G401.6 (cell line): ENCODE measurements around the gene RIMS1.
A peak's percentile ranks its signal among the peaks of the same experiment; 100 is the strongest.
"Not testable (repeated sequence)": the region's sequence is repeated elsewhere in the genome, so short reads cannot be mapped to it uniquely, and the experiment has no call there.

Experiments used
- FAIRE-seq: peaks from 2 replicates; lab custom pipeline; 2012; peaks lifted over from hg19 to GRCh38; lab: Jason Lieb, UNC

Gene RIMS1

DNA sequence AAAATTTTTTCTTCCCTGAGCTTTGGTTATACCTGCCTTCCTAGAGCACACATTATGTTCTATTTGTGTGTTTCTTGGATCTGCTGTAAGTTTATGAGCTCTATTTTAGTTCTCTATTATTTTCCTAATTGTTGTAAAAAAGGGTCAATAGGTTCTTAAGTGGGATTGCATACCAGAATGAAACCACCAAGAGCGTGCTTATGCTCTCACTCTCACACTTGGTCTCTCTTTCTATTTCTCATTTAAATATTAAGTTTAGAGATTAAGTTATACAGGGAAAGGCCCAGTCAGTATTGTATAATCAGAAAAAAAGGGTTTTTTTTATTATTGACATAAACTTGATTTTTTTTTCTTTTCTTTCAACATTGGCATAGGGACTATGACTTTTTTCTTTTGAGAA is 96.8 kb downstream of the RIMS1 start:
- FAIRE-seq: no peak

DNA sequence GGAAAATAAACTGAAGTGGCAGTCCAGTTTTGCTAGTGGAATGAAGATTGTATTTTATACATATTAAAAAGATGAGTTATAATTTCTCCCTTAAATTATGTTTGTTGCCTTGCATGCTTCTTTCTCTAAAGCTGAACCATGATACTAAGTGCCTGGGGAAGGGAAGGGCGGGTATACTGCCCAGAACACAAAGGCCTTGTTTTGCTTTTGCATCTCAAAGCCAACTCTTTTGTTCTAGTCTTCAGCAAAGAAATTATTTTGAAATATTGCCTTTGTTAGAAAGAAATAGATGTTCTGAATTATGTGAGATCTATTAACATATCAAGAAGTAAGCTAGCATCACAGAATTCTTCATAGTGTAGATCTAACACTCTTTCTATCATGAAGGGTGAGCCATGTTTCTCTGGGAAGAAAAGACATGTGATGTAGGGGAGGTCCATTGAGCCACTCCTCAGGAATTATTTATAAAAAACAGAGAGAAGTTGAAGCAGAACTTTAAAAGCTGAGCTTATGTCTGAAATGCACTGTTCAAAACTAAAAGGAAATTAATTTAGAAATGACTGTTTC is 108.4 kb downstream of the RIMS1 start:
- no peak for FAIRE-seq

DNA sequence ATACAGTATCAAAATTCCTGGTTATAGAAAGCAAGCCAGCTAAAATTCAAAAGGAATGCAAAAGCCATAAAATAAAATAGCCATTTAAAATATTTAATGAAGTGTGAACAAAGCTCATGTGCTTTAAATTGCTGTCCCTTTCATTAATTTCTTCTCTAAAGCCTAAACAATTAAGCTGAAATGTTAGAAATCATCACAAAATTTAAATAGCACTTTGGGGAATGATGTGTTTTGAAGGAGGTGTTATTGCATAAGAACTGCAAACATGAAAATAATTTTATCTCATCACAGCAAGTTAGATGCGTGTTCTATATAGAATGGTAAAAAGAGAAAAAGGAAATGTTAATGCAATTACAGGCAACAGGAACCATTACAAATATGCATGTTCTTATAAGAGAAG is 111.0 kb downstream of the RIMS1 start:
- FAIRE-seq: no peak

DNA sequence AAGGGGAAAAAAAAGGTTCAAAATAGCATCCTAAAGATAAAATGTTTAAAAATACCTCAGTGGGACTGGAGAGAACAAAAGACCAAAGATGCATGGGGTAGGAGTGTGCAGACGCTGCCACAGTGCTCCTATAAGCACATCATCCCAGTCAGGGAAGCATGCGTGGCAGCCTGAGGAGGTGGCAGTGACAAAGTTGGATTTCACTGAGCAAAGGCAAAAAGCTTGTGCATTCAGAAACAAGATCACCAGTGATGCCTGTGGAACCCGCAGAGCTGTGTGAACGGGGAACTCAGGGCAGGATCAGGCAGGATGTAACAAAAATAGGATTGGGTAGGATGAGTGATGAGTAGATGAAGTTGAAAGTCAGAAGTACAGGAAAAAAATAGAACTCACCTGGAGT is 116.1 kb downstream of the RIMS1 start:
- FAIRE-seq: no peak

DNA sequence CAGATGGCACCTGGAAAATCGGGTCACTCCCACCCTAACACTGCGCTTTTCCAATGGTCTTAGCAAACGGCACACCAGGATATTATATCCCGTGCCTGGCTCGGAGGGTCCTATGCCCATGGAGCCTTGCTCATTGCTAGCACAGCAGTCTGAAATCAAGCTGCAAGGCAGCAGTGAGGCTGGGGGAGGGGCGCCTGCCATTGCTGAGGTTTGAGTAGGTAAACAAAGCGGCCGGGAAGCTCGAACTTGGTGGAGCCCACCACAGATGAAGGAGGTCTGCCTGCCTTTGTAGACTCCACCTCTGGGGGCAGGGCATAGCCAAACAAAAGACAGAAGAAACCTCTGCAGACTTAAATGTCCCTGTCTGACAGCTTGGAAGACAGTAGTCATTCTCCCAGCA is 120.2 kb downstream of the RIMS1 start:
- FAIRE-seq: not testable (repeated sequence)

DNA sequence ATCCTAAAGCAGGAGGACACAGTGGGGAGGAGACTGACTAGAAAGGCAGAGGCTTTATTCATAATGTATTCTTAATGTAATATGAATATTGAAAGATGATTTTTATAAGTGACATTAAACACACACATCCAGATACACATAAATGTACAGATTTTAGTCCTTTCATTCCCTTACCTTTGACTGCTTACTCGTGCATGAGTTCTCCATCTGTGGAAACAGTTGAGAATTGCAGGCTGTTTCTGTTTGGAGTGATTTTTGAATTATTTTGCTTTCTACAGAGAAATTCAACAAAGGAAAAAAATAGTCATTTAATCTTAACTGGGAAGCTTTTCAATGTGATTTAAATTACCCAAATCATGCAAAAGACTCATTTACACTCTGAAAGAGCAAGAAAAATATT is 136.5 kb downstream of the RIMS1 start:
- FAIRE-seq: no peak

DNA sequence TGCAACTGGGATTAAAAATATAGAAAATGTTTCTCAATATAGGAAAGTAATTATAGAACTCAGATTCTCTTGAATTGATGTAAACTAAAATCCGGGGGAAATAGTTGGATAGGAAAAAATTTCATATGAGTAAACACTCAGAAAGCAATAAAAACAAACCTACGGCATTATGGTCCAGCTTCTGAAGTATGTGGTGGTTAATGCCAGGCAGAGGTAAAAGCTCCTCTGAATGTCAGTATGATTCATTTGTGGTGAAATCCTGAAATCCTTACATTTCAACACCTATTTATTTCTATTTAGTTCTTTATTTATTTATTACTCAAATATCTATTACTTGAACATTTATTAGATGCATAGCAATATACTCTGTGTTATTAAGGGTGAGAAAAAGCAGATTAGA is 145.1 kb downstream of the RIMS1 start:
- FAIRE-seq: no peak

DNA sequence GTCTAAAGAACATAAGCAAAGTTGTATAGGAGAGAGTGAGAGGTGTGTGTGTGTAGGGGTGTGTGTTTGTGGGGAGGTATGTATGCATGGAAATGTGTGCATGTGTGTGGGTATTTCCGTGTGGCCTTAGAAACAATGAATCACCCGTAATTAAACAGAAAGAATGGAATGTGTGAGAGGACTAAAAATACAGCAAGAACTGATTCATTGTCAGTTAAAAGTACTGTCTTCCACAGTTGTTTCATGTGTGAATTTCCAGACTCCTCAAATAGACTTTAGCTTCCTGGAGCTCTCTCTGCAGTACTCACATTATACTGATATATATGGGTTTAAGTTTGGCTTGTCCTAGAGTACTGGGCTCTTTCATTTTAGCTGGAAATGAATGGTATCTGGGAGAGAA is 145.7 kb downstream of the RIMS1 start:
- FAIRE-seq: no peak

DNA sequence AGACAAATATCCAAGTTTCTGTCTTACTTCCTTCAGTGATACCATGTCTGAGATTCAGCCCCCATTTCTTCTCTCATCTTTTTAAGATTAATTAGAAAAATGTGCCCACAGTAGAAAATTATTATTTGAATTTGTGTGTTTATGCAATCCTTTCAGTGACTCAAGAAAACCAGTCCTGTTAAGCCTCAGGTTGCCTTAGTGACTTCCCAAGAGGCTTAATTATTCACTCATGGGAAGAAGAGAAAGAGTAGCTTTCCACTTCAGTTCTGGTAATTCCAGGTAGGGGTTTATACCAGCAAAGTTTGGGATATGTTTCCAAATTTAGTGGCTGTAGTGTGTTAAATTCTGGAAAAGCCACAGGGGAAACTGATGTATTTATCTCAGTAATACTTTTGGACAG is 149.1 kb downstream of the RIMS1 start:
- no peak for FAIRE-seq

DNA sequence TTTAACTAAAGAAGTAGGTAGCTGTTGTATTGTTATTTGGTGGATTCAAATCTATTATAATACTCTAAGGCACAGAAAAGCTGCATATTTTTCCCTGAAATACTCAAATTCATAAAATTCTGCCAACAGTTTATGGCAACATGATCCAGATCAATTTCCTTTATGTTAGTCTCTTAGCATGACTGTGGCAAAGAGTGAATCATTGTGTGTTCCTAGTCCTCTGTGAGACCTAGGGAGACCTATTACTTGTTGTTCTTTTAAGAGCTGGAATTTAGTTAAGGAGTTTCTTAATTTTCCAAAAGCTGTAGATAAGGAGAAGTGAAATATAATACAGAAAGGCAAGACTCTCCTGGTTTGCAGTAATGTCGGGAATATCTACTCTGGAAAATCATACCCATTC is 149.6 kb downstream of the RIMS1 start:
- FAIRE-seq: no peak

DNA sequence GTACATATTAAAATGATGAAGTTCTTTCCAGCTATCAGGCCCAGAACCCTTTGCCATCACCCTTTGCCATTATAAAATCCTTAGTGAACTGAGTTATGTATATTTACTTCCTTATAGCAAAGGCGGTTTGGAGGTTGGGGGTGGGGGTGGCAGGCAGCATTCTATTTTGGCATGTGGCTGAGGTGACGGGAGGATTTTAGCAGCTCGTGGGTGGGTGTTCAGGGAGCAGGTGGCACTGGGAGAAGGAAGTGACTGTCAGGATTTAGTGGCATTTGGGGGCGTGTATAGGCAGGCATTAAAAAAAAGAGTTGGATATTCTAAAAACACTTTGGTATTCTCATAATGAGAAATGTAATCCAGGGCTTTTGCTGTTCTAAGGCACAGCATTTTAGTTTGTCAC is 150.7 kb downstream of the RIMS1 start:
- FAIRE-seq: no peak

DNA sequence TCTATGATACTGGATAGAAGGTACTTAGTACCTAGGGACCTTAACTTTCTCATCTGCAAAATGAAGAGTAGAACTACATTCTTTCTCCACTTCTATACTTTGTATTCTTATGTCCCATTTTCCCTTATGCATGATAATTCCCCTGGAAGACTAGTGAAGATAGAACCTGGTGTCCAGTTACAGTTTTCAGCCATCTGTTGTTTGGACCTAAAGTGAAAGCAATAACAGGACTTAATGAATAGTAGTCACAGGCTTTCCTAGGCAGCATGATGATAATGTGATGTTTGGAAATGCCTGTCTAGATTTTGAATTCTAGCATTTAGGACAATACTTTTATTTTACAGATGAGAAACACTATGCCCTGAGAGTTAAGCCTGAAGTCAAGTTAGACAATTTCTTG is 153.8 kb downstream of the RIMS1 start:
- no peak for FAIRE-seq

DNA sequence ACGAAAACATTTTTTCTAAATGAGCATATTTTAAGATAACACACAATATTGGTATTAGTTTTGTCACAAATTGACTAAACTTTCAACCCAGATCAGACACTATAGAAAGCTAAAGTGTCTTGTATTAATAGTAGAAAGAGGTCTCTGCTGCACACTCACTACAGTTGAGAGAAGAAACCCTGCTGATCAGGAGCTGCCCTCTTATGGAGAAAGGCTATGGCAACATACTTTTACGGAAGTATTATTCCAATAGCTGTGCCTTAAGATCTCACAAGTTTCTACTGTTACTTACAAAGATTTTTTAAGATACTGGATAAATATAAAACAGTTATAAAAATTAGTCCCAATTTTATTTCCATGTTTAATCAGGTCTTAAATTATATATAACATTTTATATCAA is 155.7 kb downstream of the RIMS1 start:
- no peak for FAIRE-seq

DNA sequence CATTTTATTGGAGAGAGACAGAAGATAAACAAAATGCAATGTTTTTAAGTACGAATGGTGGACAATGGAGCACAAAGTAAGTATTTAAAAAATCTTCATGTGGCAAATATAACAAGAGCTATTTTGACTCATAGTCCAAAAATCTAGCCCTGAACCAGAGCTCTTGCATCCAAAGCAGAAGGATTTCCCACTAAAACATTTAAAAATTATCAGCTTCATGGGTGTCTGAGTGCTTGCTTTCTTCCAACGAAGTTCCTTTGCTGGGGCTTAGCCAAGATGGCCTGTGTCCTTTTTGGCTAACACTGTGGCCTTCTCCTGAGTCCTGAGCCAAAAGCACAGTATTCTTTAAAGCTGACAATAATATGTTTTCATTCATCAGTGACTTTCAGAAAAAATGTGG is 161.7 kb downstream of the RIMS1 start:
- FAIRE-seq: no peak

DNA sequence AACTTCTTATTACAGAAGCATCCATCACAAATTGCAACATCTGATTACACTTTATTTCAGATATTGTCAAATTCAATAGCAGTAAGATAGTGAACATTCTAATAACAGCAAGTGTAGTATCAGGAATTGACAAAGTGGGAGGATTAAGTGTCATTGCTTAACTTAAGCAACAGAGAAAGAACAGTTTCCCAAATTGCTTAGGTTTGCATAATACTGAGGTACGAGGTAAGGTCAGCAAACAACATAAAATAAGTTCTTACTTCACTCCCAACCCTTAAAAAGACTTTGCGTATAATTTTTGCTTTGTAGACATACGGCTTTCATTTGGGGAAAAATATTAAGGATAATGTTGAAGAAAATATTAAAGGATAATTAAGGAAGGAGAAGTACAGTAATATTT is 163.0 kb downstream of the RIMS1 start:
- FAIRE-seq: no peak

DNA sequence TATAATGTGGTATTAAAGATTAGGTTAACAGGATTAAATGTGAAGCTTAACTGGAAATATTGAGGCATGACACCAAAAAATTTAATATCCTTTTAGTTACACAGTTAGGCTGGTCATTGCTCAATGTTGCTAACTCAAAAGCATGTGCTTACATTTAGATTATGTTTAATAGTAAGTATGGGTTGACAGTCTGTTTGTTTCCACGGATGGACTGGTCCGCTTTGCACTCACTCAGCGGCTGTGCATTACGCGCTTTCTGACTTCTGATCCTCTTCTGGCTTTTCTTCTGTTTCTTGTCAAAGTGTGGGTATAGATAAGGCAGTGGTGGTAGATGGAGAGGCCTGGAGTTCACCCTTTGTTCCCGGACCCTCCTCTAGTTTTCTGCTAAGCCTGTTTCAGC is 174.9 kb downstream of the RIMS1 start:
- no peak for FAIRE-seq

DNA sequence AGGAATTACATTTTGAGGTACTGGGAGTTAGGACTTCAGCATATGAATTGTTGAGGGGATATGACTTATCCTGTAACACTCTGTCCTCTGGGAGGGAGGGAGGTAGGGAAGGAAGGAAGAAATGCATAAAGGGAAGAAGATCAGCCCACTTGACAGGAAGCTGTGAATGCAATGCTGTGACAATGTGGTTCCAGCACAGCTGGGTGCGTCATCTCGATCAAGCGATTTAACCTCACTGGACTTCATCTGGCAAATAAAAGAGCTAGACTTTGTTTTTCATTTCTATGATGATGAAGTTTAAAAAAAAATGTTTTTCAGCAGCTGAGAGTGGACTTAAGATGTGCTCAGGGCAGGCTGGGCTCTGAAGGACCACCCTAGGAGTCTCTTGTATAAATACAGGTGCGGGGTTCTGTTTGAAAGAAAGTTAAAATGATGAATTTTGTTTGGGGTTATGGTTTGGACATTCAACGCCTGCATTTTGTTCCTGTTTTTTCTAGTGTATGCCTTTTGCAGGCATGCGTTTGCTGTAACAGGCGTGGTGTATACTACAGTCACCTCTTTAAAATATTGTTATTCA is 178.1 kb downstream of the RIMS1 start:
- FAIRE-seq: no peak

DNA sequence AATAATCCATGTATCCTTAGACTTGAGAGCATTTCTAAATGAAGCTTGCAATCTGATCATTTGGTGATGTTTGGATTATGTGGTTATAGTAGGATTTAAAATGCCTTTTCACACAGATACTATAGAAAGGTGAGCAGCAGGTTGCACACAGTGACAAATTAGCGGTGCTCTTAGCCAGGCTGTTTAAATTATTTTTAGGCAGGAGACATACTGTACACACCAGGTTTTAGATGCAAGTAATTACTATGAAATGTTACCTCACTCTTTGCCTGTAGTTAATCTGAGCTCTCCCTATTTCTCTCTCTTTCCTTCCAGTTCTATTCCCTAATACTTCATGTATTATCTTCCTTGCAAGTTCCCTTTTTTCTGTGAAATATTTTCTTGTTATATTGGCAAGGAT is 191.7 kb downstream of the RIMS1 start:
- no peak for FAIRE-seq

DNA sequence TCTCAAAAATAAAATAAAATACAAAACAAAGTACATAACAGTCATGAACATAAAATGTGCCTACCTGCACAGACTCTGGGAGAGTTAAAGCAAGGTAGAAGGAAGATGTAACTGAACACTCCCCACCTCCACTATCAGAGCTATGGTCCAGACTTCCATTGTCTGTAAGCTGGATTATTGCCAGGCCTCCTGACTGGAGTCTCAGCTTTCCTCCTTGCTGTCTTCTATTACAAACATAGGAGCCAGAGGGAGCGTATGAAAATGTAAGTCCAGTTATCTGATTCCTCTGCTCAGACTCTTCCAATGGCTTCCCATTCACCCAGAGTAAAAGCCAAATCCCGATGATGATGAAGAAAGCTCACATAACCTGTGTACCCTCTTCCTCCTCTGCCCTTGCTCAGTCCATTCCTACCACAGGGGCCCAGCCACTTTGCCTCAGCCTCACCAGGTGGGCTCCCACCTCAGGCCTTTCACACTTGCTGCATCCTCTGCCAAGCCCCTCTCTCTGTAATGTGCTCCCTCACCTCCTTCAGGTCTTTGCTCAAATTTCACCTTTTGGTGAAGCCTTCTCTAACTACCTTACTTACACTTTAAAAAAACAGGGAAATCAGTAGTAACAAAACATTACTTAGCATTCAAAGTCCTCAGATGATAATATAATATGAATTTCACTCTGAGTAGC is 194.1 kb downstream of the RIMS1 start:
- no peak for FAIRE-seq

DNA sequence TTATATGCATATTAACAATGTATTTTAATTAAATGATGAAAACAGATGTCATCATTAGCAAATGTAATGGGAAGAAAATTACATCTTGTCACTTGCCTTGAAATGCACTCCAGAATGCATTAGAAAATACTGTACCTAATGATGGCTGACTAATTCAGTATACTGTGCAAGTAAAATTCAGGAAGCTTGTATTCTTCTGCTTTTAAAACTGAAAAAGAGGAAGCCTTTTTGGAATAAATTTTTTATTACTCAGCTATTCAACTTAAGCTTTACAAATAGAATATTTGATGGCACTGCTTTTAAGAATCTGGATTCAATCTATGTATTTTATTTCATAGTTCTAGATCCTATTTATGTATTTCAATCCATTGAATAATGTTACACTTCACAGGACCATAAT is 195.5 kb downstream of the RIMS1 start:
- no peak for FAIRE-seq

DNA sequence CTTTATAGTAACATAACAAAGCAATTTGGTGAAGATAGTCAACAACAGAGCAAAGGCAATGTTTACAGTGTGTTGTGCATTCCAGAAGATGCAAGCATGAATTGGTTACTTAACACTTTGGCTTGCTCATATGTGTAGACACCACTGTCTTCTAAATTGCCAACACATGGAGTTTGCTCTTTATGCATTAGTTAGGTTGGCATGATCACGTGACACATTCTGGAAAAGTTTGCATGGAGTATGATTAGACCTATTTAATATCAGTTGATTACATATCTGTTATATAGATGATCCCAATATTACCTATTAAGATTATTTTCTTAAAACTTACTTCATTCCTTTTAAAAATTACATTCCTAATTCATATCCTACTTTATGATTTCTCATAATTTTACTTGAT is 197.6 kb downstream of the RIMS1 start:
- no peak for FAIRE-seq

DNA sequence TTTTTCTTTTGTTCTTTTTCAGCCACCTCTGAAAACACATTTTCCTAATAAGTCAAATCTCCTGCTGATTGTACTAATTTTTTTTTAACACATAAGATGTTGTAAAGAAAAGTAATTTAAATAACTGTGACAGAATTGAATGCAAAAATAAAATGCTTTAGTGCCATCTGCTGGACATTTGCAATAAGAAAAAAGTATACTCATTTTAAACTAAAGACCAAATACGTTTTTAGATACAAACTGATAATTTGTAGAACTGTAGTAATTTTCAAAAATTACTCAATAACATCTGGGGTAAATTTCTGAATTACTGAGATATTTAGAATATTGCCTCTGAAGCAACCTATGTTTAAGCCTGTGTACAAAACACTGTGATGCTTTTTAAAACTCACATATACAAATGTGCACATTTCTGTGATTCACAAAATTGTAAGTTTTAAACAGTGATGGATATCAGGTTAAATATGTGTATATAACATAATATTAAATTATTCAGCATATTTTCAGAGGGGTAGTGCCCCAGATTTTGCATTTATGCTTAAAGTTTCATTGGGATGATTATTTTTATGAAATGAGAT is 198.7 kb downstream of the RIMS1 start:
- FAIRE-seq: peak; percentile 97

DNA sequence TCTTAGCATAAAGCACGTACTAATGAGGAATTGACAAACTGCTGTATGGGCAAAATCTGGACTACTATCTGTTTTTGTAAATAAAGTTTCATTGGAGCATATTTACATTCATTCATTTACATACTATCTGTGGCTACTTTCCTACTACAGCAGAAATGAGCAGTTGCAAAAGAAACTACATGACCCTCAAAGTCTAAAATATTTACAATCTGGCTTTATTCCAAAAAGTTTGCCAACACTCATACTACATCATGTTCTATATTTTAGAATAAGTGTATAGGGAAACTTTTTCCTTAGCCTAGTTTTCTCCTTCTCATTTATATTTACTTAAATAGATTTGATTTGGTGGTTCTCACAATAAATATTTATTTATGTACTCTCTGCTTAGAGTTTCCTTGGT is 208.2 kb downstream of the RIMS1 start:
- no peak for FAIRE-seq

DNA sequence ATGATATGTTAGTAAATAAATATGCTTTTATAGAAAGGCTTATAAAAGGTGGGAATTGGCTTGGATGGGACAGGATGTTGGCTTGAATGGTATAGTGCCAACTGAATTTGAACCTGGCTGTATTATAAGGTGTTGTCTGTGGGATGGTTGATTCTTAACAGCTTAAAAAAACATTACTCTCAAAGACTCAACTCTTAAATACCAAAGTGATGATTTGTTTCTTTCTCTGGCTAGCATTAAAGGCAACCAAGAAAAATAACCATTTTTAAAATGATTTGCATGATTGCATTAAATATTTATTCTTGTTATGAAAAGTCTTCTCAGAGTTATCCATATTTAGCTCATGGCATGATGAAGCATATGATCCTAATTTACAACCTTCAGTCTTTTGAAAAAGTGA is 216.2 kb downstream of the RIMS1 start:
- no peak for FAIRE-seq
